GM21529 (cell line): ENCODE measurements around the gene STX16.

ENCODE experiments used
- ATAC-seq: cut with Tn5 transposase; IDR thresholded peaks from one replicate; pipeline ENCODE4 v1.9.1; 2021; ENCODE audit not compliant: unreplicated experiment

Gene STX16

DNA sequence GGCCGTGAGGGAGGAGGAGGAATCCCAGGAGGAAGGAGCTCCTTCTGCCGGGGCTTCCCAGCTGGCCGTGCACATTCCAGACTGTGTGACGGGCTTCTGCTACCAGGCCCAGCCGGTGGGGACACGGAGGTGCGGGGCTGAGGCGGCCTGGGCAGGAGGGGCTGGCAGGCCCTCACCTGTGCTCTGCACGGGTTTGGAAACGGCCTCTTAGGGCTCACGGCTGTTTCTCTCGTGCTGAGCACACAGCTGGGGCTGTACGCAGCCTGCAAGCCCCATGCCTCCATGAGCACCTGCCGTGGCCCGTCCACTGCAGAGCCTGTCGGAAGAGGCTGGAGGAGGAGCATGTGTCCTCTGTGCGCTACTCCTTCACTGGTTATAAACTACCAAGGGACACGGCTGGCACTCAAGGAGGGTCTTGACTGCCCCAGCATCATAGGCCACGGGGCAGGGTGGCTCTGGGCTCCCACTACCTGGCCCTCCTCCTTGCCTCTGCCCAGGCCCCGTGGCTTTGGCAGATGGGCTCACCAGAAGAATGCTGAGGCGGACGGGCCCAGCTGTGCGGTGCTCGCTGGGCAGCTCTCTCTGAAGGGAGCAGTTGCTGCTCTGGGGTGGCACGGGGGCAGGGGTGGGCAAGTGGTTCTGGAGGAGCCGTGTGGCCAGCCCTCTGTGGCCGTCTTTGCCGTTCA, 57.3 kb downstream of the STX16 start:
- ATAC-seq: no peak

- ATAC-seq: no peak
Measured at GRCh38 chr20:58709013-58709702, 58.1 kb downstream of the STX16 start.

- ATAC-seq: no peak
Measured at GRCh38 chr20:58709703-58710039, 58.6 kb downstream of the STX16 start.

- ATAC-seq: no peak
Measured at GRCh38 chr20:58710481-58711265, 59.6 kb downstream of the STX16 start.

GRCh38 chr20:58711266-58712051, 60.4 kb downstream of the STX16 start:
- no peak for ATAC-seq

DNA sequence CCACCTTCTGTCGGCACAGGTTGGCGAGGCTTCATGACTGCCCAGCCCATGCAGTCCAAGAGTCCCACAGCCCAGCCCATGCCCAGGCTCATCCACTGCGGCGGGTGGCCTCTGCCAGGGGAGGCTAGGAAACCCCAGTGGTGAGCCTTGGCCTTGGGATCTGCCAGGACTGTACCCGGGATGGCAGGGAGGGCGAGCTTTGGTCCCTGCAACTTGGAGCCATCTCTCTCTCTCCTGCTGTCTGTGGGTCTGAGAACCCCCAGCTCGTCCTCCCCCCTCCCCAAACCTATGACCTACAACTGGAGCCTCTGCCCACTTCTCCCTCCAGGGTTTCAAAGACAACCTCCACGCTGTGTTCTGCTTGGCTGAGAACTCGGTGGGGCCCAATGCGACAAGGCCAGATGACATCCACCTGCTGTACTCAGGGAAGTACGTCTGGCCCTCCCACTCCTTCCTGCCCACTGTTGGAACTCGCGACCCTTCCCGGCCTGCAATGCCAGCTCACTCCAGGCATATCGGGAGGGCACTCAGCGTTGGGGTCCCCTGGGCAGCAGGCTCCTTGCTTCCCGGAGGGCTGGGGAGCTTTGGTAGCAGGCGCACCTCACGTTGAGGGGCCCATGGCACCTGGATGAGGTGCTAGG, 61.2 kb downstream of the STX16 start:
- no peak for ATAC-seq

DNA sequence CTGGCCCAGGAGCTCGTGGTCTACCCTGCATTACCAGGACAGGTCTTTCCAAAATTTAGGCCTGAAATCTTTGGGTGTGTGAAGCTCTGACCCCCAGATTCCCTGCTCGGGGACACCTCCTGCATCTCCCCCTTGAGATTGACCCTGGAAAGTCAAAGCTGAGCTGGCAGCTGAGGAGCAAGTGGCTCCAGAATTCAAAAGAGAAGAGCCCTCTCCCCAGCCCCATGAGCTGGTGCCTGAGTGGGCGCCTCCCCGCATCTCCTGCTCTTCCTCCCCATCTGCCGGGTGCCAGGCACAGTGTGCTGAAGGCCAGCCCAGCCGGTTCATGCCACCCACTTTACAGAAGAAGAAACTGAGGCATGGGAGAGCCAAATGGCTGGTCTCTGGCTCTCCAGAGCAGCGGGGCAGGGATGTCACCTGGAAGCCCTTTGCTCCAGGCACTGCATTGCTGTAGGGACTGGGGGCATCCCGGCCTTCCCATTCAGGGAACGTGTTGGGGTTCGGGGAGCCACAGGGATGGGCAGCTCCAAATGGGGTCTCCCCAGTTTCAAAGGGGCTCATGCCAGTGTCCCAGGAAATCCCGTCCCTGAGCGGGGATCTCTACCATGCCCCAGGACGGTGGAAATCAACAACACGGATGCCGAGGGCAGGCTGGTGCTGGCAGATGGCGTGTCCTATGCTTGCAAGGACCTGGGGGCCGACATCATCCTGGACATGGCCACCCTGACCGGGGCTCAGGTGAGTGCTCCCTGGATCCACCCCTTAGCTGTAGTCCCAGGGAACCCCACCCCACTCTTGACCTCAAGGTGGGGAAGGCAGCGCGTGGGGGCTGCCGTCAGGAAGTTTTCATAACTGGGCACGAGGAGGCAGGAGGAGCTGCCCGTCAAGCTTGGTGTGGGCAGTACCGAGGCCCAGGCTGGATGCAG, 62.0 kb downstream of the STX16 start:
- ATAC-seq: no peak

GRCh38 chr20:58713801-58714339, 62.8 kb downstream of the STX16 start:
- ATAC-seq: no peak

DNA sequence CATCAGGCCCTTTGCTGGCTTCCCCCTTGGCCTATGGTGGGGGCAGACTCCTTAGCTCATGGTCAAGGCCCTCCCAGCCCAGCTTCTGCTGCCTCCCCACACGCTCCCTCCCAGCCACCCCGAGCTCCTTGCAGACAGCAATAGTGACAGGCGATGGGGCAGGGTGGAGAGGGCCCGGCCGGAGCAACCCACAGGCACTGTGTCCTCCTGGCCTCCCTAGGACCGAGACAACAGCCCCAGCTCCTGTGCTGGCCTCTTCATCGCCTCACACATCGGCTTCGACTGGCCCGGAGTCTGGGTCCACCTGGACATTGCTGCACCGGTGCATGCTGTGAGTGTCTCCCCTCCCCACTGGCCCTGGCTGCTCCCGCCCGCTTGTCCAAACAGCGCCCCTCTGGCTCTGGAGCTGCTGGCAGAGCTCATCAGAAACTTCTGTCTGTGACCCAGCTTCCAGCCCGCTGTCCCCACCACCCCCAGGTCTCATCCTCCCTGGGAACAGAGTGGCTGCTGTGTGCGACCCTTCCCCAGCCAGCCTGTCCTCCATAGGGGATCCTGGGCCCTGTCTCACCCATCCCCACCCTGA, 63.3 kb downstream of the STX16 start:
- no peak for ATAC-seq

DNA sequence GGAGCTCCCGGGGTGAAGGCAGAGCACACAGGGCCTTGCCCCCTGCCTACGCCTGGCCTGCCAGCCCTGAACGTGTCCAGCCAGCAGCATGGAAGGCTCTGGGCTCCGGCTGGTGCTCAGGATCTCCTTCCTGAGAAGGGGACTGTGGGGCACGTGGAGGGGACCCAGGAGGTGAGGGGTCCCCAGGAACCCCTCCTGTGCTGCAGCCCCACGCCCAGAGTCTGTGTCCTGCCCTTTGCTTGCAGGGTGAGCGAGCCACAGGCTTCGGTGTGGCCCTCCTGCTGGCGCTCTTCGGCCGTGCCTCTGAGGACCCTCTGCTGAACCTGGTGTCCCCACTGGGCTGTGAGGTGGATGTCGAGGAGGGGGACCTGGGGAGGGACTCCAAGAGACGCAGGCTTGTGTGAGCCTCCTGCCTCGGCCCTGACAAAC, 63.9 kb downstream of the STX16 start:
- ATAC-seq: no peak

- no peak for ATAC-seq
Measured at GRCh38 chr20:58715391-58715800, 64.3 kb downstream of the STX16 start.

DNA sequence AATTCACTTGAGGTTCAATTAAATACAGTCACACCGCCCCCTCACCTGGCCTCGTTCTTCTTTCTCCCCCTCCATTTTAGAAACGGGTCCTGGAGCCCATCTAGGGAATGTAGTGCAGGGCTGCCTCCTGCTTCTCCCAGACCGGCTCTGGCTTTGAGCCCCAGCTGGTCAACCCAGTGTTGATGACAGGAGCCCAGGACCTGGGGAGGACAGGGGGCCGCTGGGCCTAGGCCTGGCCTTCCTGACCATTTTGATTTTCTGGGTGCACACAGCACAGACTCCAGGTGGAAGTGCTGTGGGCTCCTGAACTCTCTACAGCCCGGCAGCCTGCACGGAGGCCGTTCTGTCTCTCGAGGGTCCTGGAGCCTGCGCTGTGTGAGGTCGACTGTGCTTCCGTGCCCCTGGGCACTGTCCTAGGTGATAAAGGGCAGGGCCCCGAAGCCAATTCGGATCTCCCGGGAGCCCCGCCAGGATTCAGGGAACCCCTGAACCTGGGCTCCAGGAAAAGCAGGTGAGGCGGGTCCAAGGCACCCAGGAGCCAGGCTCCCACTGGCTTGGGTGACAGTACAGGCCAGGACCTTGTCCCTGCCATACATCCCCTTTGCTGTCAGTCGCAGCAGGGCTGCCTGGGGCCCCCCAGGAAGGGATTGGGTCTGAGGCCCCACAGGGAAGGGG, 64.9 kb downstream of the STX16 start:
- no peak for ATAC-seq

DNA sequence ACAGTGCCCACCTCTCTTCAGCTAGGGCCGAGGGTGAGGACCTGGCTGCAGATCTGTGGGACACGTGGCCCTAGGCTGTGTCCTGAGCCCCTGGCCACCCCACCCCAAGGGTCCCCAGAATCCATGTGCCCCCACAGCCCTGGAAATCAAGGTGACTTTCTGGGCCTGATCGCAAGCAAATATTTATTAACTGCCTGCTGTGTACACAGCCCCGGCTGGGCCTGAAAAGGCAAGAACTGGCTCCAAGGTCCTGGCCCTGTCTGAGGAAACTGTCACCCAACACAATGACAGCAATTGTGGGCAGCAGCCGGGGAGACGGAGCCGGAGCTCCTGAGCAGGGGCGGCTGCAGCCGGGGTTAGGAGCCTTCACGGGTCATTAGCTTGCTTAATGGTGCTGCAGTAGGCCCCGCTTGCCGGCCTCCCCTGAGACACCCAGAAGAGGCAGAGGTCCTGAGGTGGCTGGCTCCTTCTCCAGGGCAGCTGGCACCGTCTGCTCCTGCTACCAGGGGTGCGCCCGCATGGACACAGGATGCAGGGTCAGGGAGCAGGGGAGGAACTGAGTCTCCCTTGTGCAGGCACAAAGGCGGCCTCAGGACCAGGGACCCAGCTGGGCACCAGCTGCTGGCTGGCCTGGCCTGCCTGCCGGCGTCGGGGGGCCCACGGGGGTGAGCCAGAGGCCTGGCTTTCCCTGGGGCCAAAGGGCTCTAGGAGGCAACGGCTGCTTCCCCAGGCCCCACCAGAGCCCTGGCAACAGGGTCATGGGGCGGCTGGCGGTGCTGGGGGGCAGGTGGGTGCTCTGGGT, 65.6 kb downstream of the STX16 start:
- ATAC-seq: no peak

GRCh38 chr20:58717278-58718091, 66.4 kb downstream of the STX16 start:
- ATAC-seq: no peak

GRCh38 chr20:58718121-58718563, 67.1 kb downstream of the STX16 start:
- ATAC-seq: no peak

DNA sequence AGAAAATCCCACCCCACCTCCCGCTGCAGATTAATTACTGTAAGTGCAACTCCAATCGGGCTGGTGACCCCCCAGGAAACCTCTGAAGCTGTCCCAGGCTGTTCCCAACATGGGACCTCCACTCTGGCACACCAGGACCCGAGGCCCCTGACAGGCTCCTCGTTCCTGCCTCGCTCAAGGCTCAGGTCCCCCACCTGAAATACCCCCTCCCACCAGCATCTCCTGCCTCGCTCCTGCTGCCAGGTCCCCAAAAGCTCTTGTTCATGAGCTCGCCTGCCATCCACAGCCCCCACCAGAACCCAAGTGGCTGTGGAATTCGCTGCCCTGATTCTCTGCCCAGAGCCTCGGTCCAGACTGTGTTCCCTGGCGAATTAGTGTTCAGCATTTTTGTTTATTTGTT, 67.6 kb downstream of the STX16 start:
- ATAC-seq: no peak

DNA sequence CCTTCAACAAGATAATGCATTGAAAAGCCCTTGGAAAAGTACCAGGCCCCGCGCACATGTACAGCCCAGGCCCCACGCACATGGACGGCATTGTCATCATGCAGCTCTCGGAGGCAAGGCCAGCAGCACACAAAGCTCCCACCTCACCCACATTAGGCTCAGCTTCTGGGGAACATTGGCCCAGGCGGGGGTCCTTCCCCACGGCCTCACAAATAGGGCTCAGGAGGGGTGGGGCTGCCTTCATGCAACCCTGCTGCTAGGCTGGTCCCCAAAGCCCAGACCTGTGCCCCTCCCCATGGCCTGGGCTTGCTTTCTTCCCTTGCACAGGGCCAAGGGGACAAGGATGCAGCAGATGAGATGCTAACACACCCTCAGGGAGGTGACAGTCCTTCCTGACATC, 68.2 kb downstream of the STX16 start:
- ATAC-seq: no peak
